ENCODE data around the gene LFNG. TPM values are rescaled to one million over a fixed set of nuclear protein-coding genes. Genes with fewer than 3 reads are reported as not detected.
"Not testable (repeated sequence)": the region's sequence is repeated elsewhere in the genome, so short reads cannot be mapped to it uniquely, and the experiment has no call there.

LFNG gene
- total and polyA plus RNA-seq, 12 donors: 2.4 to 11.8 (median 9.0) TPM

- no peaks in the 10 kb centered on the region for H3K9me3 ChIP-seq
- H3K4me1 ChIP-seq: peaks cover 0 to 62% (median 36%) of the 10 kb centered on the region in 9 donors
- intact Hi-C loops (cut with DNase I): loop anchor here in 5 of 10 donors (5.0 to 10.0 kb wide), 4 partner anchors 33 to 81 kb away; partner anchors contain the start of gene GRIFIN (in 5 of the 5)
- WGBS, 2 donors: 0% methylated on average over 65 to 79 of the region's 79 CpGs
- DNase-seq: peak; percentile 97 to 98
- no peaks in the 10 kb centered on the region for H3K27me3 ChIP-seq
- peak; percentile 91 to 97 (median 94) for ATAC-seq
- peaks cover 0 to 35% (median 2%) of the 10 kb centered on the region in 9 donors for H3K36me3 ChIP-seq
- peak within 1 kb of the TSS; percentile 86 to 99 (median 92) for H3K4me3 ChIP-seq
- peak; percentile 16 to 71 (median 45) for TF ChIP-seq CTCF (IDR thresholded peaks at IDR 0.05)
- peak within 1 kb of the TSS; percentile 95 to 100 (median 100) for H3K27ac ChIP-seq
These were observed 35.8 kb downstream of the LFNG start, which contains the start of gene BRAT1 for GRCh38 chr7:2555121-2556052. Gene BRAT1, minus strand, starts transcription at chr7:2555524. Its CDS starts 1,093 bp downstream, at chr7:2554431.

- Histone ChIP-seq H3K36me3 (peaks cover 0 to 4% (median 0%) of the 10 kb centered on the region in 9 donors), H3K27ac (peak within 1 kb of the TSS in 9 of 10 donors; percentile 12 to 83 (median 54)), H3K9me3 (no peaks in the 10 kb centered on the region), H3K27me3 (no peaks in the 10 kb centered on the region), H3K4me1 (peaks cover 0 to 45% (median 32%) of the 10 kb centered on the region in 9 donors), H3K4me3 (peak within 1 kb of the TSS; percentile 67 to 97 (median 90))
- peak; percentile 62 to 82 (median 73) for ATAC-seq
- no peak for TF ChIP-seq CTCF (IDR thresholded peaks at IDR 0.05)
- DNase-seq: peak; percentile 92 to 98
- intact Hi-C loops (cut with DNase I): loop anchor here in 5 of 10 donors (5.0 to 10.0 kb wide), 4 partner anchors 36 to 84 kb away; partner anchors contain the start of gene GRIFIN (in 5 of the 5)
- WGBS, 2 donors: 2 to 3% methylated on average over 55 to 66 of the region's 66 CpGs
These were observed 39.2 kb downstream of the LFNG start, which contains the start of gene IQCE for GRCh38 chr7:2558629-2559282. Gene IQCE, plus strand, starts transcription at chr7:2558979. Its CDS starts 203 bp downstream, at chr7:2559182.

GRCh38 chr7:2559283-2559950, 39.8 kb downstream of the LFNG start:
- peak overlapping the region in 9 of 10 donors; percentile 11 to 83 (median 54) for H3K27ac ChIP-seq
- H3K27me3 ChIP-seq: no peaks in the 10 kb centered on the region
- DNase-seq (no peak), ATAC-seq (no peak)
- 9 to 17% methylated on average over 51 to 53 of the region's 53 CpGs for WGBS, 2 donors
- peaks cover 0 to 39% (median 25%) of the 10 kb centered on the region in 9 donors for H3K4me1 ChIP-seq
- intact Hi-C loops (cut with DNase I): loop anchor here in 5 of 10 donors (5.0 to 10.0 kb wide), 4 partner anchors 37 to 85 kb away; partner anchors contain the start of gene GRIFIN (in 5 of the 5)
- H3K36me3 ChIP-seq: peaks cover 0 to 3% (median 0%) of the 10 kb centered on the region in 9 donors
- peak overlapping the region; percentile 67 to 97 (median 90) for H3K4me3 ChIP-seq
- no peak for TF ChIP-seq CTCF (IDR thresholded peaks at IDR 0.05)
- H3K9me3 ChIP-seq: no peaks in the 10 kb centered on the region

GRCh38 chr7:2563955-2564354, 44.4 kb downstream of the LFNG start:
- DNase-seq: not testable (repeated sequence)
- intact Hi-C loops (cut with DNase I): loop anchor here in 3 of 10 donors (2.0 to 10.0 kb wide), 4 partner anchors 49 to 117 kb away; partner anchors contain the start of gene GRIFIN (in 1 of the 3)
- 96 to 98% methylated on average over 3 of the region's 3 CpGs for WGBS, 2 donors

More at GRCh38 chr7:2563955-2564354, 44.4 kb downstream of the LFNG start:
- not testable (repeated sequence) for H3K27me3 ChIP-seq, H3K9me3 ChIP-seq, H3K36me3 ChIP-seq, ATAC-seq, H3K27ac ChIP-seq, H3K4me3 ChIP-seq
- H3K4me1 ChIP-seq: peaks cover 0 to 30% (median 20%) of the 10 kb centered on the region in 9 donors

Measured in heart right ventricle (tissue), 16 donors.